Measurements from ENCODE around the gene PNPLA3. TPM values are rescaled to one million over a fixed set of nuclear protein-coding genes. Genes with fewer than 3 reads are reported as not detected.

PNPLA3 gene
- total RNA-seq, 4 donors from 2014 or later, result 0.32 TPM; not detected in 3

GRCh38 chr22:43985532-43985931 is 61.9 kb downstream of the PNPLA3 start:
- H3K4me3 ChIP-seq, result no peak overlapping the region
- H3K4me1 ChIP-seq, result no peaks in the 10 kb centered on the region
- TF ChIP-seq, protein P1, sequence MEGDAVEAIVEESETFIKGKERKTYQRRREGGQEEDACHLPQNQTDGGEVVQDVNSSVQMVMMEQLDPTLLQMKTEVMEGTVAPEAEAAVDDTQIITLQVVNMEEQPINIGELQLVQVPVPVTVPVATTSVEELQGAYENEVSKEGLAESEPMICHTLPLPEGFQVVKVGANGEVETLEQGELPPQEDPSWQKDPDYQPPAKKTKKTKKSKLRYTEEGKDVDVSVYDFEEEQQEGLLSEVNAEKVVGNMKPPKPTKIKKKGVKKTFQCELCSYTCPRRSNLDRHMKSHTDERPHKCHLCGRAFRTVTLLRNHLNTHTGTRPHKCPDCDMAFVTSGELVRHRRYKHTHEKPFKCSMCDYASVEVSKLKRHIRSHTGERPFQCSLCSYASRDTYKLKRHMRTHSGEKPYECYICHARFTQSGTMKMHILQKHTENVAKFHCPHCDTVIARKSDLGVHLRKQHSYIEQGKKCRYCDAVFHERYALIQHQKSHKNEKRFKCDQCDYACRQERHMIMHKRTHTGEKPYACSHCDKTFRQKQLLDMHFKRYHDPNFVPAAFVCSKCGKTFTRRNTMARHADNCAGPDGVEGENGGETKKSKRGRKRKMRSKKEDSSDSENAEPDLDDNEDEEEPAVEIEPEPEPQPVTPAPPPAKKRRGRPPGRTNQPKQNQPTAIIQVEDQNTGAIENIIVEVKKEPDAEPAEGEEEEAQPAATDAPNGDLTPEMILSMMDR (IDR thresholded peaks at IDR 0.05), result no peak
- WGBS, 2 donors (ENCODE audit: low coverage in 1 of 2), result 86% methylated on average over 12 of the region's 12 CpGs; no CpG with 5 or more reads in 1 of the 2 donors
- intact Hi-C loops (cut with DNase I; ENCODE audit: low total_unique reads), result no loop called here
- H3K27ac ChIP-seq, result no peak overlapping the region
- H3K27me3 ChIP-seq, result no peaks in the 10 kb centered on the region
- peaks cover 0 to 88% (median 27%) of the 10 kb centered on the region in 4 donors for H3K36me3 ChIP-seq
- no peak for DNase-seq
- no peaks in the 10 kb centered on the region for H3K9me3 ChIP-seq
- in situ Hi-C loops (cut with MboI; ENCODE audit: low pct_ligation_motif_present in 1 of 4, low pct_unique_long_range_greater_than_20kb in 1 of 4, low sequenced_read_pairs in 3 of 4), result no loop called here

GRCh38 chr22:43988116-43988820 is 64.7 kb downstream of the PNPLA3 start:
- in situ Hi-C loops (cut with MboI; ENCODE audit: low pct_ligation_motif_present in 1 of 4, low pct_unique_long_range_greater_than_20kb in 1 of 4, low sequenced_read_pairs in 3 of 4), result no loop called here
- 79% methylated on average over 8 of the region's 8 CpGs for WGBS, 2 donors (ENCODE audit: low coverage in 1 of 2)
- Histone ChIP-seq H3K4me1 (peaks cover under 1 to 3% (median under 1%) of the 10 kb centered on the region in 4 donors), H3K27me3 (no peaks in the 10 kb centered on the region), H3K36me3 (peaks cover 0 to 65% (median 22%) of the 10 kb centered on the region in 4 donors), H3K4me3 (no peak overlapping the region), H3K27ac (no peak overlapping the region), H3K9me3 (no peaks in the 10 kb centered on the region)
- intact Hi-C loops (cut with DNase I; ENCODE audit: low total_unique reads), result no loop called here
- TF ChIP-seq POLR2AphosphoS5 (IDR thresholded peaks at IDR 0.05) (no peak), POLR2A (IDR thresholded peaks at IDR 0.05) (no peak), EP300 (IDR thresholded peaks at IDR 0.05; ENCODE audit: low read depth) (no peak)
- TF ChIP-seq, protein P1 (IDR thresholded peaks at IDR 0.05), result no peak
- no peak for DNase-seq

GRCh38 chr22:43988960-43989359 is 65.4 kb downstream of the PNPLA3 start:
- intact Hi-C loops (cut with DNase I; ENCODE audit: low total_unique reads) (no loop called here), in situ Hi-C loops (cut with MboI; ENCODE audit: low pct_ligation_motif_present in 1 of 4, low pct_unique_long_range_greater_than_20kb in 1 of 4, low sequenced_read_pairs in 3 of 4) (no loop called here)
- Histone ChIP-seq H3K27ac (no peak overlapping the region), H3K27me3 (no peaks in the 10 kb centered on the region), H3K9me3 (no peaks in the 10 kb centered on the region), H3K4me3 (no peak overlapping the region), H3K36me3 (peaks cover 0 to 59% (median 19%) of the 10 kb centered on the region in 4 donors), H3K4me1 (peaks cover 3 to 4% (median 4%) of the 10 kb centered on the region in 4 donors)
- DNase-seq, result no peak
- 94 to 100% methylated on average over 6 to 10 of the region's 10 CpGs for WGBS, 2 donors (ENCODE audit: low coverage in 1 of 2)
- TF ChIP-seq POLR2AphosphoS5 (IDR thresholded peaks at IDR 0.05), result no peak
- TF ChIP-seq POLR2A (IDR thresholded peaks at IDR 0.05), result no peak

GRCh38 chr22:43990044-43990443 is 66.4 kb downstream of the PNPLA3 start:
- in situ Hi-C loops (cut with MboI; ENCODE audit: low pct_ligation_motif_present in 1 of 4, low pct_unique_long_range_greater_than_20kb in 1 of 4, low sequenced_read_pairs in 3 of 4), result loop anchor here (5.0 to 10.0 kb wide), 4 partner anchors 95 to 645 kb away; no protein-coding TSS in a partner anchor

More at GRCh38 chr22:43990044-43990443, 66.4 kb downstream of the PNPLA3 start:
- Histone ChIP-seq H3K4me1 (peaks cover 3 to 4% (median 4%) of the 10 kb centered on the region in 4 donors), H3K4me3 (no peak overlapping the region), H3K27ac (no peak overlapping the region), H3K27me3 (no peaks in the 10 kb centered on the region), H3K9me3 (no peaks in the 10 kb centered on the region), H3K36me3 (peaks cover 0 to 48% (median 14%) of the 10 kb centered on the region in 4 donors)
- DNase-seq, result no peak
- 80 to 89% methylated on average over 1 to 13 of the region's 13 CpGs for WGBS, 2 donors (ENCODE audit: low coverage in 1 of 2)
- intact Hi-C loops (cut with DNase I; ENCODE audit: low total_unique reads), result loop anchor here (5.0 kb wide), 2 partner anchors 92 to 637 kb away; no protein-coding TSS in a partner anchor
- TF ChIP-seq POLR2A (IDR thresholded peaks at IDR 0.05), result no peak
- TF ChIP-seq, protein P1 (IDR thresholded peaks at IDR 0.05), result no peak
- TF ChIP-seq EP300 (IDR thresholded peaks at IDR 0.05; ENCODE audit: low read depth), result no peak
- no peak for TF ChIP-seq POLR2AphosphoS5 (IDR thresholded peaks at IDR 0.05)

Measured in transverse colon (tissue), 4 donors.